K562 (cell line): ENCODE results near the gene LRRC7. TPM values are rescaled to one million over a fixed set of nuclear protein-coding genes. Genes with fewer than 3 reads are reported as not detected.

ENCODE experiments used
- ATAC-seq: fragments of 200-7000 bp; cut with Tn5 transposase; 3 replicates; pipeline ENCODE4 v1.9.1; 2020; ENCODE audit warnings: moderate library complexity
- BruUV-seq: library from RNA; stranded (reverse); fragments of 400-500 nt; replicated peaks from 2 replicates; lab custom pipeline; 2021; lab: Mats Ljungman, UMichigan
- CTCF ChIA-PET: fragments of 300-600 bp; formaldehyde crosslinking; extraction: SDS; loops from one replicate; lab custom pipeline; 2021; ENCODE audit warnings: low intra/inter-chr PET ratio; lab: Yijun Ruan, JAX
- POLR2A ChIA-PET: fragments of 300-600, 350-650 bp; sonication (Branson Sonifier 250); formaldehyde crosslinking; extraction: SDS; loops from one replicate; lab custom pipeline; 2021; ENCODE audit warnings: antibody characterized with exemption, inconsistent platforms; lab: Yijun Ruan, JAX
- DNase-seq, 4 experiments: peaks; one replicate each; pipeline versions ENCODE4 v3.0.0 to v3.0.0-alpha.2; 2011 to 2018; ENCODE audit warnings: low spot score in 3 of 4, mixed read lengths in 3 of 4; ENCODE audit errors: extremely low read depth in 1 of 4
- FAIRE-seq: peaks from 2 replicates; lab custom pipeline; 2011; peaks lifted over from hg19 to GRCh38; lab: Jason Lieb, UNC
- H2AFZ ChIP-seq: 2 replicates; pipeline ENCODE4 v1.6.0; 2011; ENCODE audit warnings: low read depth, low read length, control low read depth, inconsistent platforms
- H3K27ac ChIP-seq: fragments of 200-600 bp; 3 replicates; pipeline ENCODE4 v1.8.0; 2011; ENCODE audit warnings: low read depth, mild to moderate bottlenecking, control low read depth, inconsistent platforms, low read length, moderate library complexity, mixed read lengths; ENCODE audit errors: extremely low read depth
- H3K27me3 ChIP-seq, 2 experiments: fragments of 300-600 bp in 1 of 2; 2 replicates in 1 of 2; 3 replicates in 1 of 2; pipeline versions ENCODE4 v1.6.0 to v1.8.0; 2011; ENCODE audit warnings: inconsistent platforms in 2 of 2, low read length in 2 of 2, mild to moderate bottlenecking in 1 of 2, mixed read lengths in 1 of 2, moderate library complexity in 1 of 2; ENCODE audit not compliant: control insufficient read depth in 2 of 2, insufficient read depth in 2 of 2
- H3K36me3 ChIP-seq: fragments of 300-600 bp; 3 replicates; pipeline ENCODE4 v1.8.0; 2011; ENCODE audit warnings: mild to moderate bottlenecking, low read length, inconsistent platforms; ENCODE audit not compliant: control insufficient read depth, insufficient read depth
- H3K4me1 ChIP-seq, 2 experiments: fragments of 200-600 bp in 1 of 2; replicated peaks in 1 of 2; 2 replicates in 1 of 2; 3 replicates in 1 of 2; pipeline versions ENCODE4 v1.5.1 to v1.8.0; 2011; ENCODE audit warnings: inconsistent platforms in 2 of 2, low read length in 2 of 2, mild to moderate bottlenecking in 1 of 2, mixed read lengths in 1 of 2, moderate library complexity in 1 of 2; ENCODE audit not compliant: control insufficient read depth in 2 of 2, insufficient read depth in 2 of 2
- H3K4me2 ChIP-seq: 2 replicates; pipeline ENCODE4 v1.6.1; 2011; ENCODE audit warnings: low read length, control low read depth, inconsistent platforms, mixed read lengths; ENCODE audit not compliant: insufficient read depth
- H3K4me3 ChIP-seq: fragments of 200-600 bp; sonication (generic), shearing (Covaris generic); 2 replicates; pipeline ENCODE4 v1.5.1; 2016; ENCODE audit warnings: control low read depth, inconsistent platforms
- H3K79me2 ChIP-seq: fragments of 200-600 bp; 3 replicates; pipeline ENCODE4 v1.8.0; 2011; ENCODE audit warnings: low read length, inconsistent platforms; ENCODE audit not compliant: control insufficient read depth, insufficient read depth
- H3K9ac ChIP-seq, 2 experiments: 2 replicates each; pipeline versions ENCODE4 v1.6.0 to v1.6.1; 2011; ENCODE audit warnings: low read depth in 2 of 2, low read length in 2 of 2, control low read depth in 1 of 2, inconsistent platforms in 1 of 2, mild to moderate bottlenecking in 1 of 2, mixed read lengths in 1 of 2; ENCODE audit not compliant: insufficient read depth in 1 of 2
- H3K9me1 ChIP-seq: one replicate; pipeline ENCODE4 v1.6.0; 2011; ENCODE audit warnings: inconsistent platforms, mild to moderate bottlenecking, low read length, moderate library complexity; ENCODE audit not compliant: control insufficient read depth, insufficient read depth
- H3K9me3 ChIP-seq: replicated peaks from 2 replicates; pipeline ENCODE4 v1.5.1; 2011; ENCODE audit warnings: low read depth, low read length, inconsistent platforms; ENCODE audit not compliant: control insufficient read depth, insufficient read depth
- H4K20me1 ChIP-seq: replicated peaks from 2 replicates; pipeline ENCODE4 v1.6.1; 2011; ENCODE audit warnings: low read length, inconsistent platforms, mixed read lengths; ENCODE audit not compliant: control insufficient read depth, insufficient read depth
- ADNP ChIP-seq: fragments of 200-800 bp; sonication (Bioruptor generic); IDR thresholded peaks from 2 replicates; pipeline ENCODE4 v1.6.1; 2016; ENCODE audit warnings: missing genetic modification characterization, missing compliant biosample characterization
- FOXJ2 ChIP-seq: fragments of 200-800 bp; sonication (Bioruptor generic); IDR thresholded peaks from 2 replicates; pipeline ENCODE4 v1.6.1; 2016; ENCODE audit warnings: missing genetic modification characterization, missing compliant biosample characterization
- HDAC6 ChIP-seq: IDR thresholded peaks from 2 replicates; pipeline ENCODE4 v1.6.1; 2012; ENCODE audit warnings: low read depth, mild to moderate bottlenecking, control low read depth, inconsistent platforms, low read length, moderate library complexity
- ILF3 ChIP-seq: fragments of 450-650 bp; IDR thresholded peaks from 2 replicates; pipeline ENCODE4 v1.6.1; 2018; ENCODE audit warnings: antibody characterized with exemption, mild to moderate bottlenecking, moderate library complexity, borderline replicate concordance
- KLF13 ChIP-seq: fragments of 450-650 bp; IDR thresholded peaks from 2 replicates; pipeline ENCODE4 v1.6.1; 2016; ENCODE audit warnings: missing genetic modification characterization, low read depth, mild to moderate bottlenecking, missing compliant biosample characterization, moderate library complexity, borderline replicate concordance
- MLLT1 ChIP-seq, 2 experiments: fragments of 450-650 bp; IDR thresholded peaks; 2 replicates each; pipeline ENCODE4 v1.6.1; 2016
- NR4A1 ChIP-seq, 2 experiments: fragments of 250-450 bp in 1 of 2; fragments of 450-650 bp in 1 of 2; sonication (Bioruptor Pico) in 1 of 2; IDR thresholded peaks; 2 replicates each; pipeline versions ENCODE4 v1.4.0 to v1.6.1; 2016 to 2020; ENCODE audit warnings: mild to moderate bottlenecking in 2 of 2, missing compliant biosample characterization in 1 of 2, missing genetic modification characterization in 1 of 2, moderate library complexity in 1 of 2
- PML ChIP-seq: IDR thresholded peaks from 2 replicates; pipeline ENCODE4 v1.6.1; 2012; ENCODE audit warnings: low read length, inconsistent platforms
- POLR2AphosphoS2 ChIP-seq: IDR thresholded peaks from 2 replicates; pipeline ENCODE4 v1.6.1; 2012; ENCODE audit warnings: low read length, improper control_type of control experiment
- ZNF217 ChIP-seq: sonication (generic); formaldehyde crosslinking; IDR thresholded peaks from 2 replicates; pipeline ENCODE4 v1.8.0; 2022; ENCODE audit warnings: mild to moderate bottlenecking, missing genetic modification reagents
- ZNF224 ChIP-seq: sonication (generic); formaldehyde crosslinking; IDR thresholded peaks from 2 replicates; pipeline ENCODE4 v1.8.0; 2022; ENCODE audit warnings: mild to moderate bottlenecking, missing genetic modification reagents
- ZNF23 ChIP-seq: fragments of 250-450 bp; sonication (Bioruptor Pico); IDR thresholded peaks from 2 replicates; pipeline ENCODE4 v1.4.0; 2020; ENCODE audit warnings: mild to moderate bottlenecking
- WGBS: fragments of 100-300 bp; shearing (Covaris generic); methylation state at CpG from one replicate; pipeline ENCODE4 v1.1.6; 2016; ENCODE audit warnings: low coverage, mixed read lengths; ENCODE audit not compliant: insufficient coverage; ENCODE audit errors: missing lambda C conversion rate; 5-methylcytosine and 5-hydroxymethylcytosine counted together
- in situ Hi-C: fragments of 300-500 bp; cut with MboI; formaldehyde crosslinking; loops from 4 replicates; pipeline ENCODE4 v1.15.0; 2018; ENCODE audit warnings: inconsistent platforms, mixed read lengths
- intact Hi-C: fragments of 100-400 bp; cut with micrococcal nuclease; formaldehyde crosslinking; loops from 2 replicates; pipeline ENCODE4 v1.14.2; 2022
- polyA plus RNA-seq, 8 experiments: library from polyadenylated mRNA; depleted of rRNA in 4 of 8; stranded (reverse) in 5 of 8; unstranded in 3 of 8; fragments of >200 nt; fragmentation: Nextera tagmentation in 2 of 8; fragmentation: Illumina TruSeq in 1 of 8; extraction: Ambion mirVana in 2 of 8; extraction: Trizol in 1 of 8; gene quantifications; 2 replicates each; pipeline versions ENCODE4 v1.2.1 to v1.2.3, GENCODE V29; 2011 to 2014; ENCODE audit warnings: inconsistent platforms in 1 of 8, missing spikeins in 1 of 8
- total RNA-seq, 7 experiments: library from RNA; depleted of rRNA in 6 of 7; stranded (reverse); fragments of >200 nt in 6 of 7; fragmentation: Illumina TruSeq in 2 of 7; extraction: Trizol in 2 of 7; gene quantifications; 2 replicates each; pipeline versions ENCODE4 v1.2.1 to v1.2.3, GENCODE V29; 2011 to 2021; ENCODE audit warnings: low replicate concordance in 1 of 7
- TF ChIP-seq, protein P1 (sequence below), 2 experiments: fragments of 250-450 bp in 1 of 2; fragments of 450-650 bp in 1 of 2; sonication (Bioruptor Pico) in 1 of 2; IDR thresholded peaks; 2 replicates each; pipeline versions ENCODE4 v1.6.1 to v1.8.0; 2016 to 2021; ENCODE audit warnings: mild to moderate bottlenecking in 2 of 2, moderate library complexity in 2 of 2, missing compliant biosample characterization in 1 of 2, missing genetic modification characterization in 1 of 2
- TF ChIP-seq, protein P2 (sequence below): fragments of 250-450 bp; sonication (Bioruptor Pico); IDR thresholded peaks from 2 replicates; pipeline ENCODE4 v1.6.1; 2021; ENCODE audit warnings: mild to moderate bottlenecking
- TF ChIP-seq, protein P3 (sequence below), 2 experiments: fragments of 450-650 bp; IDR thresholded peaks; 2 replicates each; pipeline ENCODE4 v1.6.1; 2018; ENCODE audit warnings: mild to moderate bottlenecking in 2 of 2, low read depth in 1 of 2; ENCODE audit not compliant: partially characterized antibody in 2 of 2

Gene LRRC7
- total and polyA plus RNA-seq, 9 of the 15 experiments (the other 6 are each of a cell fraction or from before 2014, with no cell fraction given), result 0.09 to 0.94 (median 0.49) TPM

GRCh38 chr1:69835955-69836354 lies 268.2 kb downstream of the LRRC7 start:
- DNase-seq (no peak), ATAC-seq (no peak), FAIRE-seq (no peak)
- no TSS peak for BruUV-seq
- Histone ChIP-seq H3K4me3 (no peak overlapping the region), H3K79me2 (no peaks in the 10 kb centered on the region), H2AFZ (no peak overlapping the region), H3K9me3 (no peaks in the 10 kb centered on the region), H3K4me1 (no peaks in the 10 kb centered on the region), H3K9me1 (no peaks in the 10 kb centered on the region), H3K27ac (no peak overlapping the region), H3K4me2 (no peak overlapping the region), H3K9ac (no peak overlapping the region), H4K20me1 (no peaks in the 10 kb centered on the region), H3K36me3 (no peaks in the 10 kb centered on the region), H3K27me3 (no peaks in the 10 kb centered on the region)
- 0% methylated on average over 2 of the region's 2 CpGs for WGBS
- in situ Hi-C loops (no loop called here), intact Hi-C loops (no loop called here)
- ChIA-PET CTCF (no interaction called here), POLR2A (no interaction called here)
- TF ChIP-seq FOXJ2 (tag) (no peak), PML (no peak), POLR2AphosphoS2 (no peak), ZNF217 (CRISPR knock-in tag) (no peak), KLF13 (tag) (no peak), ADNP (tag) (no peak), ZNF224 (CRISPR knock-in tag) (no peak), ILF3 (no peak), ZNF23 (CRISPR knock-in tag) (no peak), MLLT1 (IDR thresholded peaks at IDR 0.05) (no peak), NR4A1 (CRISPR knock-in tag; IDR thresholded peaks at IDR 0.05) (no peak), NR4A1 (tag; IDR thresholded peaks at IDR 0.05) (no peak), HDAC6 (no peak)
- TF ChIP-seq, protein P1, sequence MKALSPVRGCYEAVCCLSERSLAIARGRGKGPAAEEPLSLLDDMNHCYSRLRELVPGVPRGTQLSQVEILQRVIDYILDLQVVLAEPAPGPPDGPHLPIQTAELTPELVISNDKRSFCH (CRISPR knock-in tag; IDR thresholded peaks at IDR 0.05), result no peak
- TF ChIP-seq, protein P1 (tag; IDR thresholded peaks at IDR 0.05), result no peak
- TF ChIP-seq, protein P2, sequence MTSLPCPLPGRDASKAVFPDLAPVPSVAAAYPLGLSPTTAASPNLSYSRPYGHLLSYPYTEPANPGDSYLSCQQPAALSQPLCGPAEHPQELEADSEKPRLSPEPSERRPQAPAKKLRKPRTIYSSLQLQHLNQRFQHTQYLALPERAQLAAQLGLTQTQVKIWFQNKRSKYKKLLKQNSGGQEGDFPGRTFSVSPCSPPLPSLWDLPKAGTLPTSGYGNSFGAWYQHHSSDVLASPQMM (CRISPR knock-in tag), result no peak
- TF ChIP-seq, protein P3, sequence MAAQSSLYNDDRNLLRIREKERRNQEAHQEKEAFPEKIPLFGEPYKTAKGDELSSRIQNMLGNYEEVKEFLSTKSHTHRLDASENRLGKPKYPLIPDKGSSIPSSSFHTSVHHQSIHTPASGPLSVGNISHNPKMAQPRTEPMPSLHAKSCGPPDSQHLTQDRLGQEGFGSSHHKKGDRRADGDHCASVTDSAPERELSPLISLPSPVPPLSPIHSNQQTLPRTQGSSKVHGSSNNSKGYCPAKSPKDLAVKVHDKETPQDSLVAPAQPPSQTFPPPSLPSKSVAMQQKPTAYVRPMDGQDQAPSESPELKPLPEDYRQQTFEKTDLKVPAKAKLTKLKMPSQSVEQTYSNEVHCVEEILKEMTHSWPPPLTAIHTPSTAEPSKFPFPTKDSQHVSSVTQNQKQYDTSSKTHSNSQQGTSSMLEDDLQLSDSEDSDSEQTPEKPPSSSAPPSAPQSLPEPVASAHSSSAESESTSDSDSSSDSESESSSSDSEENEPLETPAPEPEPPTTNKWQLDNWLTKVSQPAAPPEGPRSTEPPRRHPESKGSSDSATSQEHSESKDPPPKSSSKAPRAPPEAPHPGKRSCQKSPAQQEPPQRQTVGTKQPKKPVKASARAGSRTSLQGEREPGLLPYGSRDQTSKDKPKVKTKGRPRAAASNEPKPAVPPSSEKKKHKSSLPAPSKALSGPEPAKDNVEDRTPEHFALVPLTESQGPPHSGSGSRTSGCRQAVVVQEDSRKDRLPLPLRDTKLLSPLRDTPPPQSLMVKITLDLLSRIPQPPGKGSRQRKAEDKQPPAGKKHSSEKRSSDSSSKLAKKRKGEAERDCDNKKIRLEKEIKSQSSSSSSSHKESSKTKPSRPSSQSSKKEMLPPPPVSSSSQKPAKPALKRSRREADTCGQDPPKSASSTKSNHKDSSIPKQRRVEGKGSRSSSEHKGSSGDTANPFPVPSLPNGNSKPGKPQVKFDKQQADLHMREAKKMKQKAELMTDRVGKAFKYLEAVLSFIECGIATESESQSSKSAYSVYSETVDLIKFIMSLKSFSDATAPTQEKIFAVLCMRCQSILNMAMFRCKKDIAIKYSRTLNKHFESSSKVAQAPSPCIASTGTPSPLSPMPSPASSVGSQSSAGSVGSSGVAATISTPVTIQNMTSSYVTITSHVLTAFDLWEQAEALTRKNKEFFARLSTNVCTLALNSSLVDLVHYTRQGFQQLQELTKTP (IDR thresholded peaks at IDR 0.05; ENCODE audit: low read depth in 1 of 2, partially characterized antibody in 2 of 2), result no peak
